GM12891 (cell line): Measurements from ENCODE around the gene TPCN2.

Experiments
- POLR2A ChIP-seq: IDR thresholded peaks from 2 replicates; pipeline ENCODE4 v1.6.1; 2011; ENCODE audit warnings: low read depth, low read length, control low read depth
- POLR2AphosphoS5 ChIP-seq: IDR thresholded peaks from 2 replicates; pipeline ENCODE4 v1.6.1; 2011; ENCODE audit warnings: low read depth, low read length, control low read depth

DNA sequence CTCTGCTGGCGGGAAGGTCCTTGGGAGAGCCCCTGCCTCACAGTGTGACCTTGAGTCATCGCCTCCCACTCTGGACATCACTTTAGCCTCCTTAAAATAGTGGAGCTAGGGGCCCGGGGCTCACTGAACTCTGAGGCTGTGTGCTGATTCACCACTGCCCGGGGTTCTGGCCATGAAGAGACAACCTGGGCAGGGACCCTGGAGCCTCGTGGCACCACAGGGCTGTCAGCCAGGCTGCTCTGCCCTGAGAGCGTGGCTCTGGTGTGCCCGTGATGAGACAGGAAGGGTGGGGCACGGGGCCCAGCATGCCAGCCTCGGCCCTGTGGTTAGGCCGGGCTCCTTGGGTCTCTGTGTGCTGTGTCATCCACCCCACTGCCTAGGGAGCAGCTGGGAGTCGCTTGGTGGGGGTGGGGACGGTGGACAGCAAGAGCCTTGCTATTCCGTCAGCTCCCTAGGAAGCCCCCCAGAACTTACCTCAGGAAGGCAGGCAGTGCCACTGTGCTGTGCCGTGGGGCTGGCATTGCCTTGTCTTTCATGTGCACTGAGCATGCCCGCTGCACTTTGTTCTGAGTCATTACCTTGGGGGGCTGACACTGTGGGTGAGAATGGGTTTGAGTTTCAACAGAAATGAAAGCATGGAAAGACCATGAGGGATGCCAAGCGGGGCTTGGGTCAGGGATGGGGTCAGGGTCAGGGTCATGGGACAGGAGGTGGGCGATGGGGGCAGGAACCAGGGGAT lies 31.7 kb downstream of the TPCN2 start:
- TF ChIP-seq POLR2AphosphoS5 = no peak
- no peak for TF ChIP-seq POLR2A
